GM12873 (cell line): ENCODE results near the gene ATP8A2.

Experiments
- CTCF ChIP-seq: IDR thresholded peaks from 2 replicates; pipeline ENCODE4 v1.5.1; 2012; ENCODE audit warnings: low read depth, mild to moderate bottlenecking, moderate library complexity, low read length, control low read depth; ENCODE audit not compliant: insufficient read depth; ENCODE audit errors: missing control alignments

The ATP8A2 gene

GRCh38 chr13:25816239-25816638 lies 444.5 kb downstream of the ATP8A2 start:
- no peak for TF ChIP-seq CTCF

GRCh38 chr13:25819856-25820530 lies 448.2 kb downstream of the ATP8A2 start:
- TF ChIP-seq CTCF: no peak

DNA sequence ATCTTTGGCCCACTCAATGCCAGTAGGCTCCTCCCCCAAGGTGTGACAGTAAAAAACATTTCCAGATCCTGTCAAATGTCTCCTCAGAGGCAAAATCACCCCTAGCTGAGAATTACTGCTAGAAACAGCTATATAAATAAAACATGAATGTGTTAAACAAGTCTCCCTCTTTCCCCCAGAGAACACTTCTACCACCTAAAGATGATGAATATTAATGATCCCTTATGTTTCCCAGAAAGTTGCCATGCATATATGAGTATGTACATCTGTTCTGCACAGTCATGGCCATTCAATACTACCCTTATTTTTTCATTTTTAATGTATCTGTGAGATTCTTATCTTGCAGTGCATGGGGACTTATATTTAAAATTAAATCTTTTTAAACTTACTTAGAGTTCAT lies 450.0 kb downstream of the ATP8A2 start:
- TF ChIP-seq CTCF: no peak

GRCh38 chr13:25827831-25828465 lies 456.2 kb downstream of the ATP8A2 start:
- TF ChIP-seq CTCF: no peak

DNA sequence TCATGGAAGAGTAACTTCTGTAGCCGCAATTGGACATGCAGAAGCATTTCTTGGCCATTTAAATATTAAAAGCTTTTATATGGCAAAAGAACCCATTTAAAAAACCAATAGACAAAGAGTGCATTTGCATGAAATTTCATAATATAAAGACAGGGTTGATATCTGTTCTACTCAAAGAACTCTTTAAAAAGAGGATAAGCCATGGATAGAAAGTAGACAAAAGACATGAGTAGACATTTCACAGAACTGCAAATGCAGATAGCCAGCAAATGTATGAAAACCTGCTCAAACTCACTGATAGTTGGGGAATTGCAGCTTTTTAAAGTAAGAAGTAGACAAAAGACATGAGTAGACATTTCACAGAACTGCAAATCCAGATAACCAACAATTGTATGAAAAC lies 462.0 kb downstream of the ATP8A2 start:
- no peak for TF ChIP-seq CTCF

DNA sequence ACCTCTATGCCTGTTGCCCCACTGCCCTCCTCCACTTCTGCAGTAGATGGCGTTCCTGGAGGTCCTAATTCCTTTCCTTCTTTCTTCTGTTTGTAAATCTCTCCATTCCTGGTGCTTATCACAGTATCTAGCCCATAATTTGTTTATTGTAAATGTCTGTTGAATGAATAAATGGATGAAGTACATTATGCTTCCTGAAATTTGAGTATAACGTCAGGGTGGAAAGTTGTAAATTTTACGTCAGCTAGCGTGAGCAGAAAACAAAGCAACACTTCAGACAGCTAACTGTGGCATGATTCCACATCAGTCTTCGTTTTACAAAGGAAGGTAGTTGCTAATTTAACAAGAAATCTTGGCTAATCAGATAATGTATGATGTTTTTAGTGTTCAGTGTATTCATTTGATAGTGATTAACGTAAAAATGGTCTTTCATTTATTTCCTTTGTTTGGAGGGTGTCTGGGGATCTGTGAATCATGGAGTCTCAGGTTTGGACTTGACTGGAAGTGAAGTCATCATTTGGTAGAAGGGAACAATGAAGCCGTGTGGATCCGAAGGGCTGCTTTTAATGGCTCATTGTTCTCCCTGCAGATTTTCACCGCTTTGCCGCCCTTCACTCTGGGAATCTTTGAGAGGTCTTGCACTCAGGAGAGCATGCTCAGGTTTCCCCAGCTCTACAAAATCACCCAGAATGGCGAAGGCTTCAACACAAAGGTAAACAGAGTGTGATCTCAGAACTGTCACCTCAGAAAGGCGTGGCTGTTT lies 465.0 kb downstream of the ATP8A2 start:
- TF ChIP-seq CTCF: no peak

DNA sequence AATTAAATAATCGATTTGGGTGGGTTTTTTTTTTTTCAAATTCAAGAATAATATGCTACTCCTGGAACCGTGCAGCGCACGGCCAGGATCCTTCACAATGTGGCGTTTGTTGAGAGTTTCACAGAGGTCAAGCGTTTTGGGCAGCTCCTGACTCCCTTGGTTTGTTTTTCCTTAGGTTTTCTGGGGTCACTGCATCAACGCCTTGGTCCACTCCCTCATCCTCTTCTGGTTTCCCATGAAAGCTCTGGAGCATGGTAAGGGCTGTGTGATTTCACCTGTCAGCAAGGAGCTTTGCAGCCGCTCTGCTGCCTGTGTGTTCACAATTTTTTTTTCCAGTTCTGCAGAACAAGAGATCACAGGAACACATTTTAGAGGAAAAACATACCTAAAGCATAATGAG lies 467.6 kb downstream of the ATP8A2 start:
- TF ChIP-seq CTCF: no peak
